Peyer's patch (tissue), 4 donors: ENCODE measurements around the gene ADAMTSL3.
"Not testable (repeated sequence)": the region's sequence is repeated elsewhere in the genome, so short reads cannot be mapped to it uniquely, and the experiment has no call there.

Experiments
- POLR2A ChIP-seq, 2 donors: fragments of 450-650 bp; IDR thresholded peaks; one replicate each; pipeline ENCODE4 v1.5.1; 2017; ENCODE audit warnings: antibody characterized with exemption in 2 of 2, mild to moderate bottlenecking in 2 of 2, moderate library complexity in 2 of 2
- TF ChIP-seq, protein P1 (sequence below), 6 experiments: fragments of 450-650 bp in 4 of 6; fragments of 200-600 bp in 2 of 6; sonication (generic) in 1 of 6; IDR thresholded peaks; one replicate each; pipeline ENCODE4 v1.5.1; 2017 to 2019; ENCODE audit warnings: antibody characterized with exemption in 6 of 6, mild to moderate bottlenecking in 3 of 6, moderate library complexity in 1 of 6

DNA sequence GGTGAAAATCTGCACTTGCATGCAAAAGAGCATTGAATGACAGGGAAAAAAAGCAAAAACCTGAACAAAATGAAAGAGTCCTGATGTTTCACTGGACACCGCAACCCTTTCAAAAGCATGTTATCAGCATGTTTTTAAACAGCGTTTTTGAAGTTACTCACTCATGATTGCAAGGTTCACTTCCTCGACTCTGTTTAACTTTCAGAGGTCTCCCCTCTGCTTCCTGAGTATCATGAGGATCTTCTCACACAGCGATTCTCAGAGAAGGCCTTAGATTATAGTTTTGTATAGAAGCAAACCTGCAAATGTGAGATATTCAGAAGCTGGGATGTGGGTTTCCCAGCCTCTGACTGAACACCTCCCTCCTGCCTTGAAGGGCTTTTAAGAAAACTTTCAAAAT is 395.6 kb downstream of the ADAMTSL3 start:
- TF ChIP-seq, protein P1, sequence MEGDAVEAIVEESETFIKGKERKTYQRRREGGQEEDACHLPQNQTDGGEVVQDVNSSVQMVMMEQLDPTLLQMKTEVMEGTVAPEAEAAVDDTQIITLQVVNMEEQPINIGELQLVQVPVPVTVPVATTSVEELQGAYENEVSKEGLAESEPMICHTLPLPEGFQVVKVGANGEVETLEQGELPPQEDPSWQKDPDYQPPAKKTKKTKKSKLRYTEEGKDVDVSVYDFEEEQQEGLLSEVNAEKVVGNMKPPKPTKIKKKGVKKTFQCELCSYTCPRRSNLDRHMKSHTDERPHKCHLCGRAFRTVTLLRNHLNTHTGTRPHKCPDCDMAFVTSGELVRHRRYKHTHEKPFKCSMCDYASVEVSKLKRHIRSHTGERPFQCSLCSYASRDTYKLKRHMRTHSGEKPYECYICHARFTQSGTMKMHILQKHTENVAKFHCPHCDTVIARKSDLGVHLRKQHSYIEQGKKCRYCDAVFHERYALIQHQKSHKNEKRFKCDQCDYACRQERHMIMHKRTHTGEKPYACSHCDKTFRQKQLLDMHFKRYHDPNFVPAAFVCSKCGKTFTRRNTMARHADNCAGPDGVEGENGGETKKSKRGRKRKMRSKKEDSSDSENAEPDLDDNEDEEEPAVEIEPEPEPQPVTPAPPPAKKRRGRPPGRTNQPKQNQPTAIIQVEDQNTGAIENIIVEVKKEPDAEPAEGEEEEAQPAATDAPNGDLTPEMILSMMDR (IDR thresholded peaks at IDR 0.05): not testable (repeated sequence)
- TF ChIP-seq POLR2A (IDR thresholded peaks at IDR 0.05): not testable (repeated sequence)
